Smooth muscle cell (in vitro differentiated cells): ENCODE measurements around the gene RTN4R. TPM values are rescaled to one million over a fixed set of nuclear protein-coding genes. Genes with fewer than 3 reads are reported as not detected.

Experiments
- DNase-seq: peaks from one replicate; lab custom pipeline; 2025; ENCODE audit not compliant: unreplicated experiment; lab: John Stamatoyannopoulos, UW
- H2AFZ ChIP-seq: fragments of 200-600 bp; sonication (generic); 2 replicates; pipeline ENCODE4 v1.6.0; 2016; ENCODE audit warnings: antibody characterized with exemption, low read depth, mild to moderate bottlenecking
- H3F3A ChIP-seq: fragments of 200-600 bp; sonication (generic); 2 replicates; pipeline ENCODE4 v1.6.0; 2017; ENCODE audit warnings: antibody characterized with exemption, low read depth
- H3K27ac ChIP-seq: fragments of 200-600 bp; sonication (generic); 2 replicates; pipeline ENCODE4 v1.5.1; 2016; ENCODE audit warnings: low read depth, mild to moderate bottlenecking
- H3K27me3 ChIP-seq: fragments of 200-600 bp; sonication (generic); 2 replicates; pipeline ENCODE4 v1.6.1; 2016; ENCODE audit warnings: low read depth, mild to moderate bottlenecking
- H3K36me3 ChIP-seq: fragments of 200-600 bp; sonication (generic); 2 replicates; pipeline ENCODE4 v1.5.1; 2016; ENCODE audit warnings: low read depth
- H3K4me1 ChIP-seq: fragments of 200-600 bp; sonication (generic); 2 replicates; pipeline ENCODE4 v1.5.1; 2016; ENCODE audit warnings: low read depth
- H3K4me2 ChIP-seq: fragments of 200-600 bp; sonication (generic); 2 replicates; pipeline ENCODE4 v1.6.0; 2016; ENCODE audit warnings: mild to moderate bottlenecking
- H3K4me3 ChIP-seq: fragments of 200-600 bp; sonication (generic); 2 replicates; pipeline ENCODE4 v1.5.1; 2016; ENCODE audit warnings: mild to moderate bottlenecking
- H3K79me2 ChIP-seq: fragments of 200-600 bp; sonication (generic); 2 replicates; pipeline ENCODE4 v1.6.0; 2016; ENCODE audit warnings: low read depth, mild to moderate bottlenecking
- H3K9ac ChIP-seq: fragments of 200-600 bp; sonication (generic); 2 replicates; pipeline ENCODE4 v1.6.0; 2016; ENCODE audit warnings: low read depth
- H3K9me3 ChIP-seq: fragments of 200-600 bp; sonication (generic); replicated peaks from 2 replicates; pipeline ENCODE4 v1.5.1; 2016; ENCODE audit warnings: low read depth
- H4K20me1 ChIP-seq: fragments of 200-600 bp; sonication (generic); 2 replicates; pipeline ENCODE4 v1.6.0; 2016; ENCODE audit warnings: low read depth
- WGBS: methylation state at CpG from one replicate; pipeline ENCODE4 v1.1.7; 2016; ENCODE audit warnings: low lambda C conversion rate; 5-methylcytosine and 5-hydroxymethylcytosine counted together
- polyA plus RNA-seq: library from polyadenylated mRNA; unstranded; fragments of >200 nt; fragmentation: Nextera tagmentation; extraction: Ambion mirVana; gene quantifications from 2 replicates; pipeline ENCODE4 v1.2.1, GENCODE V29; 2016
- total RNA-seq: library from RNA; depleted of rRNA; stranded (reverse); fragments of >200 nt; gene quantifications from 2 replicates; pipeline ENCODE4 v1.2.3, GENCODE V29; 2014
- TF ChIP-seq, protein P1 (sequence below): fragments of 200-600 bp; sonication (generic); IDR thresholded peaks from 2 replicates; pipeline ENCODE4 v1.5.1; 2017; ENCODE audit warnings: borderline replicate concordance, mild to moderate bottlenecking, antibody characterized with exemption; ENCODE audit not compliant: insufficient read depth, poor library complexity, severe bottlenecking

The RTN4R gene
- total and polyA plus RNA-seq, 2 experiments from 2014 or later = 1.8 to 4.7 TPM

DNA sequence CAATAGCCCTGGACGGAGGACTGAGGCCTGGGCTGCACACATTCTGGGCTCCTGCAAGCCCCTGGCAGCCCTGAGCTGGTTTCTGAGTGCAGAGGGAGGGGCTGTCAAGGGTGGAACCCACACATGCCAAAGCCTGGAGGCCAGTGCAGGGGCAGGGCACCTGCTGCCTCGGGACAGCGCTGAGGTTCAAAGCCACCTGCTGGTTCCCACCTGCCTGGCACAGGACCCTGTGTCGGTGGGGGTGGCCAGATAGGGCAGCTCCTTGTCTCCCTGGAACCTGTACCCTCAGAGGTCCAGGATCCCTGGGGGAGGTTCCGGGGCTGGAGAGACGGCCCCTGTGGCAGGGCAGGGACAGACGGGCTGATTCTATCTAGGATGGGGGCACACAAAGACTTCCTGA is 40.8 kb downstream of the RTN4R start:
- Histone ChIP-seq H3K27me3 (no peaks in the 10 kb centered on the region), H3F3A (no peaks in the 10 kb centered on the region), H3K79me2 (no peaks in the 10 kb centered on the region), H3K4me3 (no peak overlapping the region), H4K20me1 (no peaks in the 10 kb centered on the region), H2AFZ (no peak overlapping the region), H3K4me1 (no peaks in the 10 kb centered on the region), H3K9me3 (no peaks in the 10 kb centered on the region), H3K36me3 (no peaks in the 10 kb centered on the region), H3K9ac (no peak overlapping the region), H3K4me2 (no peak overlapping the region), H3K27ac (no peak overlapping the region)
- TF ChIP-seq, protein P1, sequence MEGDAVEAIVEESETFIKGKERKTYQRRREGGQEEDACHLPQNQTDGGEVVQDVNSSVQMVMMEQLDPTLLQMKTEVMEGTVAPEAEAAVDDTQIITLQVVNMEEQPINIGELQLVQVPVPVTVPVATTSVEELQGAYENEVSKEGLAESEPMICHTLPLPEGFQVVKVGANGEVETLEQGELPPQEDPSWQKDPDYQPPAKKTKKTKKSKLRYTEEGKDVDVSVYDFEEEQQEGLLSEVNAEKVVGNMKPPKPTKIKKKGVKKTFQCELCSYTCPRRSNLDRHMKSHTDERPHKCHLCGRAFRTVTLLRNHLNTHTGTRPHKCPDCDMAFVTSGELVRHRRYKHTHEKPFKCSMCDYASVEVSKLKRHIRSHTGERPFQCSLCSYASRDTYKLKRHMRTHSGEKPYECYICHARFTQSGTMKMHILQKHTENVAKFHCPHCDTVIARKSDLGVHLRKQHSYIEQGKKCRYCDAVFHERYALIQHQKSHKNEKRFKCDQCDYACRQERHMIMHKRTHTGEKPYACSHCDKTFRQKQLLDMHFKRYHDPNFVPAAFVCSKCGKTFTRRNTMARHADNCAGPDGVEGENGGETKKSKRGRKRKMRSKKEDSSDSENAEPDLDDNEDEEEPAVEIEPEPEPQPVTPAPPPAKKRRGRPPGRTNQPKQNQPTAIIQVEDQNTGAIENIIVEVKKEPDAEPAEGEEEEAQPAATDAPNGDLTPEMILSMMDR = no peak
- no peak for DNase-seq
- WGBS = 93% methylated on average over 7 of the region's 7 CpGs

DNA sequence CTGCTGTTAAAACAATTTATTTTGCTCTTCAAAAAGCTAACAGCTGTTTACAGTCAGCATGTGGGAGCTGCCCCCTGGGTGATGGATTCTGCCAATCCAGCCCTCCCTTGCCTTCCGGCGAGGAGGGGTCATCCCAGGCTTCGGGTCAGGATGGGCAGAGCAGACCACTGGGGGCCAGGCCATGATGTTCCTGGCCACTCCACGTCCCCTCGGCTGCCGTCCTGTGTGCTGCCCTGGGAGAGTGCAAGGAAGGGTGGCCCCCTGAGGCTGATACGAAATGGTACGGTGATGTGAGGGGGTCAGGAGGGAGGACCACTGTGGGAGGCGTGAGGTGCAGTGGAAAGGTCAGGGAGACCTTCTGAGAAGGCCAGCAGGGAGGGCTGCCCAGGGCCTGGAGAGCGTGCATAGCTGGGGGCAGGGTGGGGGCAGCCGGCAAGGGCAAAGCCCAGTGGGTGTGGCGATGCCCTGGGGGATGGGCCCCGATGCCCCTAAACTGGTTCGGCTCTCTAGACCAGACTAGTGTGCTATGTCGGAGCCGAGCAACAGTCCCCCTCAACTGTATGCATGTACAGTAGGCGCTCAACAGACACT is 41.3 kb downstream of the RTN4R start:
- Histone ChIP-seq H3K4me3 (no peak overlapping the region), H3K4me1 (no peaks in the 10 kb centered on the region), H2AFZ (no peak overlapping the region), H3F3A (no peaks in the 10 kb centered on the region), H3K79me2 (no peaks in the 10 kb centered on the region), H3K36me3 (no peaks in the 10 kb centered on the region), H3K27ac (no peak overlapping the region), H4K20me1 (no peaks in the 10 kb centered on the region), H3K27me3 (no peaks in the 10 kb centered on the region), H3K9ac (no peak overlapping the region), H3K4me2 (no peak overlapping the region), H3K9me3 (no peaks in the 10 kb centered on the region)
- DNase-seq = no peak
- TF ChIP-seq, protein P1 = no peak
- 96% methylated on average over 14 of the region's 17 CpGs for WGBS

DNA sequence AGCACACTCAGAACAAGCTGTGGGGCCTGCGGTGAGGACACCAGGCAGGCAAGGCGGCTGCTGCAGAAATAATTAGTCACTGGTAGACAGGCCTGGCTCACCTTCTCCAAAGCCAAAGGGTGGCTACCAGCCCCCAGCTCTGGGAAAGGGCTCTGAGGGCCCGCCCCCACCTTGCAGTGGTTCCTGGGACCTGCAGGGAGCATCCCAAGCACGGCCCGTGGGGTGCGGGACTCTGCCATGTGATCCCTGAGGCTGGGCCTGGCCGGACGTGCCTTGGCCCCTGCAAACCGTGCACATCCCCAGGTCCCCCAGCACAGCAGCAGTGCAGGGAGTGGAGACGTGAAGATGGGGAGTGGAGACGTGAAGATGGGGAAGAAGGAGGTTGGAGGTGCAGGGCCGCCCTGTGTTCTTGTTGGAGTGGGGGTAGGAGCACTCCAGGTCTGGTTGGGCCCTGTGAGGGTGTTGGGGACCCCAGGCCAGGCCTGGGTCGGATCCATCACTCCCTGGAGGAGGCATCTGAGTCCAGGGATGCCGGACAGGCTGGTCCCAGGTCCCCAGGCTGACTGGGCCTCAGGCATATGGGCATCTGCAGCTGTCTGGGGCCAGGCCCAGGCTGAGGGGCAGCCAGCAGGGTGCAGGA is 41.9 kb downstream of the RTN4R start:
- Histone ChIP-seq H3K79me2 (no peaks in the 10 kb centered on the region), H3K9me3 (no peaks in the 10 kb centered on the region), H3K9ac (no peak overlapping the region), H3K4me1 (no peaks in the 10 kb centered on the region), H3K27ac (no peak overlapping the region), H3F3A (no peaks in the 10 kb centered on the region), H4K20me1 (no peaks in the 10 kb centered on the region), H2AFZ (no peak overlapping the region), H3K36me3 (no peaks in the 10 kb centered on the region), H3K4me3 (no peak overlapping the region), H3K4me2 (no peak overlapping the region), H3K27me3 (no peaks in the 10 kb centered on the region)
- WGBS = 83% methylated on average over 13 of the region's 14 CpGs
- DNase-seq = no peak
- TF ChIP-seq, protein P1 = no peak

- H3K4me1 ChIP-seq = no peaks in the 10 kb centered on the region
- H3K27ac ChIP-seq = no peak overlapping the region
- WGBS = 100% methylated on average over 2 of the region's 2 CpGs
- no peak overlapping the region for H2AFZ ChIP-seq
- no peak for DNase-seq
- no peaks in the 10 kb centered on the region for H3F3A ChIP-seq
- H3K9ac ChIP-seq = no peak overlapping the region
- no peaks in the 10 kb centered on the region for H3K27me3 ChIP-seq
- no peak overlapping the region for H3K4me2 ChIP-seq
- H3K36me3 ChIP-seq = no peaks in the 10 kb centered on the region
- TF ChIP-seq, protein P1 = no peak
- H4K20me1 ChIP-seq = no peaks in the 10 kb centered on the region
- H3K79me2 ChIP-seq = no peaks in the 10 kb centered on the region
- H3K4me3 ChIP-seq = no peak overlapping the region
- no peaks in the 10 kb centered on the region for H3K9me3 ChIP-seq
Measured at GRCh38 chr22:20225693-20225966, 42.5 kb downstream of the RTN4R start.
